ENCODE measurements around the gene MYO9B.
A peak's percentile ranks its signal among the peaks of the same experiment; 100 is the strongest.

MYO9B gene, protein sequence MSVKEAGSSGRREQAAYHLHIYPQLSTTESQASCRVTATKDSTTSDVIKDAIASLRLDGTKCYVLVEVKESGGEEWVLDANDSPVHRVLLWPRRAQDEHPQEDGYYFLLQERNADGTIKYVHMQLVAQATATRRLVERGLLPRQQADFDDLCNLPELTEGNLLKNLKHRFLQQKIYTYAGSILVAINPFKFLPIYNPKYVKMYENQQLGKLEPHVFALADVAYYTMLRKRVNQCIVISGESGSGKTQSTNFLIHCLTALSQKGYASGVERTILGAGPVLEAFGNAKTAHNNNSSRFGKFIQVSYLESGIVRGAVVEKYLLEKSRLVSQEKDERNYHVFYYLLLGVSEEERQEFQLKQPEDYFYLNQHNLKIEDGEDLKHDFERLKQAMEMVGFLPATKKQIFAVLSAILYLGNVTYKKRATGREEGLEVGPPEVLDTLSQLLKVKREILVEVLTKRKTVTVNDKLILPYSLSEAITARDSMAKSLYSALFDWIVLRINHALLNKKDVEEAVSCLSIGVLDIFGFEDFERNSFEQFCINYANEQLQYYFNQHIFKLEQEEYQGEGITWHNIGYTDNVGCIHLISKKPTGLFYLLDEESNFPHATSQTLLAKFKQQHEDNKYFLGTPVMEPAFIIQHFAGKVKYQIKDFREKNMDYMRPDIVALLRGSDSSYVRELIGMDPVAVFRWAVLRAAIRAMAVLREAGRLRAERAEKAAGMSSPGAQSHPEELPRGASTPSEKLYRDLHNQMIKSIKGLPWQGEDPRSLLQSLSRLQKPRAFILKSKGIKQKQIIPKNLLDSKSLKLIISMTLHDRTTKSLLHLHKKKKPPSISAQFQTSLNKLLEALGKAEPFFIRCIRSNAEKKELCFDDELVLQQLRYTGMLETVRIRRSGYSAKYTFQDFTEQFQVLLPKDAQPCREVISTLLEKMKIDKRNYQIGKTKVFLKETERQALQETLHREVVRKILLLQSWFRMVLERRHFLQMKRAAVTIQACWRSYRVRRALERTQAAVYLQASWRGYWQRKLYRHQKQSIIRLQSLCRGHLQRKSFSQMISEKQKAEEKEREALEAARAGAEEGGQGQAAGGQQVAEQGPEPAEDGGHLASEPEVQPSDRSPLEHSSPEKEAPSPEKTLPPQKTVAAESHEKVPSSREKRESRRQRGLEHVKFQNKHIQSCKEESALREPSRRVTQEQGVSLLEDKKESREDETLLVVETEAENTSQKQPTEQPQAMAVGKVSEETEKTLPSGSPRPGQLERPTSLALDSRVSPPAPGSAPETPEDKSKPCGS (N-terminal part only)

DNA sequence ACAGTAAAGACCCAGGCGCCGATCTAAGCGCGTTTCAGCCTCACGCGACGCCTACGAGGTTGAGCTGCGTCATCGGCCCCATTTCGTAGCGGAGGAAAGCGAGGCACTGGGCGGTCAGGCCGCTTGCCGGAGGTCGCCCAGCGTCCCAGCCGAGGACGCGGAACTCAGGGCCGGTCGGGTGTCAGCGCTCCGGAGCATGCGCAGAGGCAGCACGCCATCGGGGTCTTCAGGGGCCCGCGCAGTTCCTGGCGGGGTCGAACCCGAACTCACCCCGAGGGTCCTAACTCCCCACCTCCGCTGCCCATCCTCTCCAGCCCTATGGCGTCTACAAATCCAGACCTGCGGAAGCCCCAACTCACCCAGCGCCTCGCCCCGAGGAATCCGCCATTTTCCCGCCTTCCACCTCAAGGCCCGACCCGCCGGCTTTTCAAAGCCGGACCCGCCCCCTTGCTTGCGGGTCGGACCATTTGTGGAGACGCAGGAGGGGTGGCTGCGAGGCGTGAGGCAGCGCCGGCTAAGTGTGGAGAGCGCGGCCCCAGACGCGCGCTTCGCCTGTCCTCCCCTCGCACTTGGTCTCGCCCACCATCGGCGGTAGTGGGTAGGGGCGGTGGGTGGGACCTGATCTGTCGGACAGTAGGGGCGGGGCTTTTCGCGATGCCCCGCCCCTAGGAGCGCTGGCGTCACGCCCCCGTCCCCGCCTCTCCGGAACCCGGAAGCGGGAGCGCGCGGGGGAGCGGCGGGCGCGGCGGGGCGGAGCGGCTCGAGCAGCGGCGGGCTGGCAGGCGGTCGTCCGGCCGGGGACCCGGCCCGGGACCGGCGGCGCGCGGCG, at the start of gene MYO9B, which contains the start of gene HAUS8:
MYO9B (plus strand) TSS at position 743 of the 829 bp plus-strand sequence. CDS start 25,941 bp downstream, outside the sequence.
HAUS8 (minus strand) TSS at position 418 of the 829 bp plus-strand sequence; CDS start at position 388, 30 bp downstream.
- DNase-seq (ENCODE audit: low read depth in 1 of 2, low spot score in 1 of 2) = peak; percentile 96 to 99

DNA sequence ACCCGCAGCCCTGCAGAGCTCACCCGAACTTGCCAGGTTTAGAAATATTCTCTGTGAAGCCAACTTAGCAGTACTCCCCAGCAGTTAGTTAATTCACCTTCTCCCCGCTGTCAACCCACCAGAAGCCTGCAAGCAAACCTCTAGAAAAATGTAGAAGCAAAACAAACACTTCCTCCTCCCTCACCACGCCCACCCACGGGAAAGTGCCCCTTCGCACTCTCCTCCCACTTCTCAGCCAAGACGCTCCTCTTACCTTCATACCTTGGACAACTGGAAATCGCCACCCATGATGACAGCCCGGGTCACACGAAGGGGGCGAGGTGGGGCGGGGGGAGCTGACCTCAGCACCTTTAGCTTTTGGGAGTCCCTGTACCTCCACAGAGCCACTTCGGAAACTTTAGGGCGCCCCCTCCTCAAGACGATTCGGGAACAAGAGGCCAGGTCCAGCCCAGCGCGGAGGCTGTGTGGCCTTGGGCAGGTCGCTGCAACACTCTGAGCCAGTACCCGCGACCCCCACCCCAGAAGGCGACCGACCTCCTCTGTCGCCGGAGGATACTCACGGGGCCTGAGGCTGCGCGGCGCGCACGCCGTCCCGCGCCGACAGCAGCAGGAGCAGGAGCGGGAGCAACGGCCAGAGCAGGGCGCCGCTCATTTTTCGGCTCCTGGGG, 49.5 kb upstream of the MYO9B start:
- no peak for DNase-seq (ENCODE audit: low read depth in 1 of 2, low spot score in 1 of 2)

DNA sequence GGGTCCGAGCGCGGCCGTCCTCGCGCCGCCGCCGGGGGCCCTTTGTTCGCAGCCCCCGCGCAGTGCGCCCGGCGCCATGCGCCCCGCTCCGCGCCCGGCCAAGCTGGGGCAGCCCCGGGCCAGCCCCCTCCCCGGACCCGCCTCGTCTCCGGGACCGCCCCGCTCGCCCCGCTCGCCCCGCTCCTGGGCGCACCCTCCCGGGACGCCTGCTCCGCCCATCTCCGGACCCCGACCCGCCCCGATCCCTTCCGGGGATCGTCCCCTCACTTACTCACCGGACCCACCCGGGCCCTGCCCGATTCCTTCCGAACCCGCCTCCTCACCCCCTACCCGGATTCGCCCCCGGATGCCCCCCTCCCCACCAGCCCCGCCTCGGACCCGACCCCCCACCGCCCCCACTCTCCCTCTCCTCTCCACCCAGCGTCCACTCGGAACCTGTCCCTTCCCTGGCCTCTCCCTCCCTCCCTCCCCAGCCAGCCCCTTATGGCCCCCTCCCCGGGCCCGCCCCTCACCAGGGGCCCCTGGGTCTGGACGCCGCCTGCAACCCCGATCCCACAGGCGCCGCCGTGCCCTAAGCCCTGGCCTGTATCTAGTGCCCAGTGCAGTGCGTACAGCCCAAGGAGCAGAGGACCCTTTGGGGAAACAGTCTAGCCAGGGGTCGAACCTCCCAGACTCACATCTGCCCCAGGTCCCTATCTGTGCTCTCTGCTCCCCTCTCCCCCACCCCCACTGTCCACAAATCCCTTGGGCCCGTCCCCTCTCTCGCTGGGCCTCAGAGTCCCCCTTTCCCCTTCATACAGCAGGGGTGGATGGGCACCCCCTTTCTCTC, 48.7 kb upstream of the MYO9B start, which contains the start of gene CPAMD8:
CPAMD8 (minus strand) TSS at position 105 of the 829 bp plus-strand sequence. CDS start 168 bp downstream, outside the sequence.
- no peak for DNase-seq (ENCODE audit: low read depth in 1 of 2, low spot score in 1 of 2)

DNA sequence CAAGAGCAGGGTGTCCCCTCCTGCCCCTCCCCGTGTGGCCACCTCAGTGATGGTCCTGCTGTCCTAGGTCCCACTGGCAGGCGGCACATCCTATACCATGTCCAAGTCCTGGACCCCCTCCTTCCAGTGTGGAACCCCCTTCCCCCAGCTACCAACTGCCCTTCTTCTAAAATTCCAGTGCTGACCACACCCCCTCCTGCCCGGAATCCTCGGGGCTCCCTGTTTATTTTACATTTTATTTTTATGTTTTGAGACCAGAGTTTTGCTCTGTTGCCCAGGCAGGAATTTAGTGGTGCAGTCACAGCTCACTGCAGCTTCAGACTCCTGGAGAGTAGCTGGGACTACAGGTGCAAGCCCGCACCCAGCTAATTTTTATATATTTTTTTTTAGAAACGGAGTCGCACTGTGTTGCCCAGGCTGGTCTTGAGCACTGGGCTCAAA, 48.0 kb upstream of the MYO9B start:
- no peak for DNase-seq (ENCODE audit: low read depth in 1 of 2, low spot score in 1 of 2)

DNA sequence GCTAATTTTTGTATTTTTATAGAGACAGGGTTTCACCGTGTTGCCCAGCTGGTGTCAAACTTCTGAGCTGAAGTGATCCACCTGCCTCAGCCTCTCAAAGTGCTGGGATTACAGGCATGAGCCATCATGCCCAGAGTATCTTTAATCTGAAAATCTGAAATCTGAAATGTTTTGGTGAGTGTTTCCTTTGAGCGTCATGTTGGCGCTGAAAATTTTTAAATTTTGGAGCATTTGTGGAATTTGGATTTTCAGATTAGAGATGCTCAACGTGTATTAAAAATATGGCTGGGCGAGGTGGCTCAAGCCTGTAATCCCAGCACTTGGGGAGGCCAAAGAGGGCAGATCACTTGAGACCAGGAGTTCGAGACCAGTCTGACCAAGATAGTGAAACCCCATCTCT, 43.8 kb upstream of the MYO9B start:
- DNase-seq (ENCODE audit: low read depth in 1 of 2, low spot score in 1 of 2) = no peak

DNA sequence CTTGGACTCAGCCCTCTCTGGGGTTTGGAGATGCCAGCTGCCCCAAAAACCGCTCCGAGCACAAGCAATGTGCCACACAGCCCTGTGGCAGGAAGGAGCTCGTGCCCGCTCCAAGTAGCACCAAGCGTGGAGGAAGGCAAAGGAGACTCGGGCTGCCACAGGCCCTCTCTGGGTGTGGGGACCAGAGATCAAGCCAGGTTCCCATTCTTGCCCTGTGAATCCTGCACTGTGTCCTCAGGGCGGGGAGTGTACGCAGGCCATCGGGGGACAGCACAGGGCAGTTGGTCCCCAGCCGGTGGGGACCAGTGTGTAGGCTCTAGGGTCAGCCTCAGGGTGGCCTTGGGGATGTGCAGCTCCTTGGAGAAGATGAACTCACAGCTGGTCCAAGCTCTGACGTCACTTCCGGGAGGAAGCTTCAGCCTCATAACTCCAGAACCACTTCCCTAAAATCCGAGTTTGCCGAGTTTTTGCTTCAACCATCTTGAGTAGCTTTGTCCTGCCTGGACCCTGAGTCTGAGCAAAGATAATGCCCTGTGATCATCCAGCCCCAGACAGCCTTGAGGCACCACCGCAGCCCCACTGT, 39.6 kb upstream of the MYO9B start:
- no peak for DNase-seq (ENCODE audit: low read depth in 1 of 2, low spot score in 1 of 2)

DNA sequence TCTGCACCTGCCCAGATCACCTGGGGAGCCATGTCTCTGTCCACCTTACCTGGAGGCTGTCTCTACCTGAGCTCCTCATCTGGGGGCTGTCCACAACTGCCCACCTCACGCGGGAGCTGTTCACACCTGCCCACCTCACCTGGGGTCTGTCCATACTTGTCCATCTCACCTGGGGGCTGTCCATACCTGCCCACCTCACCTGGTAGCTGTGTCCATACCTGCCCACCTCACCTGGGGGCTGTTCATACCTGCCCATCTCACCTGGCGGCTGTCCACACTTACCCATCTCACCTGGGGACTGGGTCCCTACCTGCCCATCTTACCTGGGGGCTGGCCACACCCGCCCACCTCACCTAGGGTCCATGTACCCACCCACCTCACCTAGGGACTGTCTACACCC, 38.9 kb upstream of the MYO9B start:
- DNase-seq (ENCODE audit: low read depth in 1 of 2, low spot score in 1 of 2) = no peak

DNA sequence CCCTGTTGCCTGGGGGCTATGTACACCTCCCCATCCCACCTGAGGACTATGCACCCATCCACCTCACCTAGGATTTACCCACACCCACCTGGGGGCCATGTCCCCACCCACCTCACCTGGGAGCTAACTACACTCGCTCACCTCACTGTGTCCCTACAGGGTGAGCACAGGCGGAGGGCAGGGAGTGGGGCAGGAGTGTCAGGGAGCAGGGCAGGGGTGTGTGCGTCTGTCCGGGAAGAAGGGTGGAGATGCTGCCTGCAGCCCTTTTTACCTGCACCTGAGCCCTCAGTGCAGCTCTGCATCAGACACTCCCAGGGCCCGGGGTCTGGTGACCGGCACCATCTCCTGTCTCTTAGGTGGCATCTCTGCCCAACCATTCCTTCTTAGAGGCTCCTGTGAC, 38.4 kb upstream of the MYO9B start:
- no peak for DNase-seq (ENCODE audit: low read depth in 1 of 2, low spot score in 1 of 2)

DNA sequence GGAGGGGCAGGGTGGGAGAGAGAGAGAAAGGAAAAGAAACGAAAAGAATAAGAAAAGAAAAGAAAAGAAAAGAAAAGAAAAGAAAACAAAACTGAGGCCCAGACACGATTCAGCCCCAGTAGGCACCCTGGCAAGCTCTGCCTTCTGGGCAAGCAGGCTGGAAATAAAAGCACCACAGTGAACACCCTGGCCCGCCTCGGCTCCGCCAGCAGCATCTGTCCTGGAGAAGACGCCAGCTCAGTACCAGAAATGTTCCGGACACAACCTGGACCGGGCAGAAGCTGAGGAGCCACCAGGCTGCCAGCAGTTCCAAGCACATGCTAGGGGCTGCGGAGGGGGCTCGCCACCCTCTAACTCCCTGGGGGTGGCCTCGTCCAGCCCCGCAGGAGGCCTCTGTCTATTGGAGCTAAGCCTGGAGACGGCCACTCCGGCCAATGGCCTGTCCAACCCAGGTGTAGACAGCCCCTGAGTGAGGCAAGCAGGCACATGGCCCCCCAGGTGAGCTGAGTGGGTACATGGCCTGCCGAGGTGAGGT, 37.5 kb upstream of the MYO9B start:
- no peak for DNase-seq (ENCODE audit: low read depth in 1 of 2, low spot score in 1 of 2)

DNA sequence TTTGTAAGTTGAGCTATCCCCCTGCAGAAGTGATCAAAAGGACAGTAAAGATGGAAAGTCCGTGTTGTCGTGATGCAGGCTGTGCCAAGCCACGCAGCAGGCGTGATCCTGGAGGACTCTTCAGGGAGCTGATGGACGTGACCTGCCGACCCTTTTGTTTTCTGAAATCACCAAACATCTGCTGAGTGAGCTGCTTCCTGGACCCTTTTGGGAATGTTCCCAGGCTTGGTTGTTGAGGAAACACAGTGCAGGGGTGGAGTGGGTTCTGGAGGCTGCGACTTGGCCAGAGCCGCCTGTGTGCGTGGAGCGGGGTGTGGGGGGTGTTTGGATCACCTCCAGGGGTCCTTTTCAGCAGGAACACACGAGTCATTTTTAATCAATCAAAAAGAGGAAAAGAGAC, 33.6 kb upstream of the MYO9B start:
- no peak for DNase-seq (ENCODE audit: low read depth in 1 of 2, low spot score in 1 of 2)

DNA sequence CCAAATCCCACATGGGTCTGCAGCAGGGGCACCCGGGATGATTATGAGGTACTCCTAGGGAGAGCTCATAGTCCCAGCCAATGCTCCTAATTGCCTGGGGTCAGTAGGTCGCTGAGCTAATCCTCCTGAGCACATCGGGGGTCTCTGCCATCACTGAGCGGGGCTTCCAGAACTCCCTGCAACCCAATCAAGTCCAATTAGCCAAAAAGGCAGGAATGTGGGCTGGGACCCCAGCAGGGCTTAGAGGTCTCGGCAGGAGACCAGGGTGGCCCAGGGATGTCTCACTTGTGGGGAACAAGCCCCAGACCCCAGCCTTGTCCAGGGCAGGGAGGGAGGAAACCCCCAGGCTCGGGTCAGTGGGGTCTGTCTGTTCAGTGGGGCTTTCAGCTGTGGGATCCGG, 31.8 kb upstream of the MYO9B start:
- DNase-seq (ENCODE audit: low read depth in 1 of 2, low spot score in 1 of 2) = no peak

DNA sequence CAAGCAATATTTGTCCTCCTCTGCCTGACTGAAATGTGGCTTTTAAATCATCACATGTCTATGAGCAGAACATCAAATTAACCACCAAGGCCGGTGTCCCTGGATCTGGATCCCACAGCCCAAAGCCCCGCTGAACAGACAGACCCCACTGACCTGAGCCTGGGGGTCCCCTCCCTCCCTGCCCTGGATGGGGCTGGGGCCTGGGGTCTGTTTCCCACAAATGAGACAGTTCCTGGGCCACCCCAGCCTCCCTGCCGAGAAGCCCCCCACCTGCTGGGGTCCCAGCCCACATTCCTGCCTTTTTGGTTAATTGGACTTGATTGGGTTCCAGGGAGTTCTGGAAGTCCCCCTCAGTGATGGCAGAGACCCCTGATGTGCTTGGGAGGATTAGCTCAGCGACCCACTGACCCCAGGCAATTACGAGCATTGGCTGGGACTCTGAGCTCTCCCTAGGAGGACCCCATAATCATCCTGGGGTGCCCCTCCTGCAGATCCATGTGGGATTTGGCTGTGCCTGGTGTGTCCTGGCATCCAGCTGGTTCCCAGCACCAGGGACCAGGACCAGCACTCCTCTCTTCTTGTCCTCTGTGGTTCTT, 29.6 kb upstream of the MYO9B start:
- DNase-seq (ENCODE audit: low read depth in 1 of 2, low spot score in 1 of 2) = no peak

DNA sequence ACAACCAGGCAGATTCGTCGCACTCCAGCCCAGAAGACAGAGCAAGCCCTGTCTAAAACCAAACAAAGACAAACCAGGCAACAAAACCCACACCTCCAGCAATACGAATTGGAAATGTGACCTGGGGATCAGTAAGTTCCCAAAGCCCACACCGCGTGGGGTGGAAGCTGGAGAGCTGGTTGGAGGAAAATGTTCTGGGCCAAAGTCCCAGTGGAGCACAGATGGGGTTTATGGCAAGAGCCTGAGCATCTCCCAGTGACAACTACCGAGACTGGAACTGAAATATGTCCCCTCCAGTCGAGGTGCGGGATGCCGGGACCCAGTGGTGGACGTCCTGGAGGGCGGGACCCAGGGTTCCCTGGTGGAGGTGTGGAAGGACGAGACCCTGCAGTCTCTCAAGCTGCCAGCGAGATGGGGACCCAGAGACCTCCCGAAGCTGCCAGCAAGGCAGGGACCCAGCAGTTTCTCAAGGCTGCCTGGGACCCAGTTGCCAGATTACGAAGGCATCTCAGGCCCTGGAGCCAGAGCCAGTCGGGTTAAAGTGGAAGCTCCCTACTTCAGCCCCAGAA, 26.6 kb upstream of the MYO9B start:
- DNase-seq (ENCODE audit: low read depth in 1 of 2, low spot score in 1 of 2) = no peak

DNA sequence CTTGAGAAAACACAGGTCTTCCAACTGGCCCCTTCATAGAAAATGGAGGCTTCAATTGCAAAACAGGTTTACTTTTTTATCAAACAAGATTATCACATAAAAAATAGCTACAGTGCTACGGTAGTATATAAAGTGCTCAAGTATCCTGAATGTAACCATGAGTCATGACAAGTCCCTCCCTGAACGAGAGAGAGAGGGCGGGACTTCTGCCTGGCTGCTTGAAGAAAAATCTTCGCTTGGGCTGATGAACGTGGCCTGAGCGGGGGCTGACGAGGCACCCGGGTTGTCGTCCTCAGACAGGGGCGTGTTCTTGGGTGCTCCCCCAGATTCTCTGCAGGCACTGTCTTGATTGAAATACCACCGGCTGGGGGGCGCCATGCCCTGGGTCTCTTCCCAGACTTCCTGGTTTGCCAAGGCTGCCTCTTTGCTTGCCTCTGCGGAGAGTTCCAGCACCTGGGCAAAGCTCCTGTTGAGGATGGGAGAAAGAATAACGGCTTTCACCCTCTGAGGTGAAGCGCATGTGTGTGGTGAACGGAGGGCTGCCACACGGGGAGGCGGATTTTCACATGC, 25.8 kb upstream of the MYO9B start:
- no peak for DNase-seq (ENCODE audit: low read depth in 1 of 2, low spot score in 1 of 2)

DNA sequence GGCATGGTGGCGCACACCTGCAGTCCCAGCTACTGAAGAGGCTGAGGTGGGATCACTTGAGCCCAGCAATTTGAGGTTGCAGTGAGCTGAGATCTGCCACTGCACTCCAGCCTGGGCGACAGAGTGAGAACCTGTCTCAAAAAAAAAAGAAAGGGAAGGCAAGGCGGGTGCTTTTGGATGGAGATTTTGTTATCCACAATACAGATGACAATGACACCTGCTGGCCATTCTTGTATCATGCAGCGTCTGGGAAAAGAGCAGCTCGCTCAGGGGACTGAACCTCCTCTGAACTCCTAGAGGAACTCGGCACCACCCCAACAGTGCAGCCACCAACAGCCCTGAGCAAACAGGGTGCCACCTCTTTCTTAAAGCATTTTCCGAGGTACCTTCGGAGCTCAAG, 23.1 kb upstream of the MYO9B start:
- no peak for DNase-seq (ENCODE audit: low read depth in 1 of 2, low spot score in 1 of 2)

DNA sequence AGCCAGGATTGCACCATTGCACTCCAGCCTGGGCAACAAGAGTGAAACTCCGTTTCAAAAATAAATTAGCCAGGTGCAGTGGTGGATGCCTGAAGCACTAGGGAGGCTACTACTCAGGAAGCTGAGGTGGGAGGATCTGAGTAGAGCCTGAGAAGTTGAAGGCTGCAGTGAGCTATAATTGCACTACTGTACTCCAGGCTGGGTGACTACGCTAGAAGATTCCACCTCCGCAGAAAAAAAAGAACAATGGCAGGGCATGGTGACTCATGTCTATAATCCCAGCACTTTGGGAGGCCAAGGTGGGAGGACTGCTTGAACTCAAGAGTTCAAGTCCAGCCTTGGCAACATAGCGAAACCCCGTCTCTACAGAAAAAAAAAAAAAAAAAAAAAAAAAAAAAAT, 20.8 kb upstream of the MYO9B start:
- no peak for DNase-seq (ENCODE audit: low read depth in 1 of 2, low spot score in 1 of 2)

DNA sequence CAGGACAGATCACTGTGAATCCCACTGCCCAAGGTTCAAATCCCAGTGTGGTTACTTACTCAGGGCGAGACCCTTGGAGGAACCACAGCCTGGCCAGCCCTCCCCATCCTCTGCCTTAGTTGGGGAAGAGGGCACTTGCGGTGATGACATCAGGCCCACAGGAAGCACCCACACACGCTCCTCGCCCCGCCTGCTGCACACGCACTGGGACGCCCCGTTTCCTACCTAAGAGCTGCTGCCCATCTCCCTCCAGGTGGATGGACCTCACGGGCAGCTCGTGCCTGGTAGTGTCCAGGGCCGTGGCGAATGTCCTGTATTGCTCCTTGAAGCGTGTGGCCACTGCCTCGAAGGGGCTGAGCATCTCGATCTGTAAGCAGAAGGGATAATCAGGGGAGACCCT, 19.9 kb upstream of the MYO9B start:
- DNase-seq (ENCODE audit: low read depth in 1 of 2, low spot score in 1 of 2) = no peak
